Mesothelial cell of epicardium (in vitro differentiated cells): ENCODE results near the gene PALM2AKAP2. TPM values are rescaled to one million over a fixed set of nuclear protein-coding genes. Genes with fewer than 3 reads are reported as not detected.

ENCODE experiments used
- DNase-seq, 2 experiments: peaks; one replicate each; pipeline ENCODE4 v3.0.0; 2021; ENCODE audit warnings: low spot score in 2 of 2; ENCODE audit not compliant: unreplicated experiment in 2 of 2
- H3K27ac Mint-ChIP-seq: 2 replicates; pipeline ENCODE4 v1.8.0; 2021; ENCODE audit warnings: mixed read lengths
- H3K27me3 Mint-ChIP-seq: 2 replicates; pipeline ENCODE4 v1.8.0; 2021; ENCODE audit warnings: low read depth, mixed read lengths
- H3K36me3 Mint-ChIP-seq: 2 replicates; pipeline ENCODE4 v1.8.0; 2021; ENCODE audit warnings: mixed read lengths
- H3K4me1 Mint-ChIP-seq: 2 replicates; pipeline ENCODE4 v1.8.0; 2021; ENCODE audit warnings: mixed read lengths
- H3K4me3 Mint-ChIP-seq: 2 replicates; pipeline ENCODE4 v1.8.0; 2021; ENCODE audit warnings: mild to moderate bottlenecking, moderate library complexity, mixed read lengths
- H3K9me3 Mint-ChIP-seq: 2 replicates; pipeline ENCODE4 v1.8.0; 2021; ENCODE audit warnings: mixed read lengths
- total RNA-seq: library from RNA; stranded (reverse); gene quantifications from 3 replicates; pipeline ENCODE4 v1.2.1, GENCODE V29; 2021
- TF ChIP-seq, protein P1 (sequence below): fragments of 200-600 bp; sonication (generic); IDR thresholded peaks from one replicate; pipeline ENCODE4 v1.5.0; 2021; ENCODE audit warnings: antibody characterized with exemption; ENCODE audit not compliant: unreplicated experiment

Gene PALM2AKAP2
- total RNA-seq, 1 donor from 2014 or later, result 43.6 TPM

GRCh38 chr9:109737295-109737694 is 42.7 kb upstream of the PALM2AKAP2 start:
- peaks cover 8% of the 10 kb centered on the region for H3K4me1 Mint-ChIP-seq
- no peaks in the 10 kb centered on the region for H3K36me3 Mint-ChIP-seq
- no peak for DNase-seq
- TF ChIP-seq, protein P1, sequence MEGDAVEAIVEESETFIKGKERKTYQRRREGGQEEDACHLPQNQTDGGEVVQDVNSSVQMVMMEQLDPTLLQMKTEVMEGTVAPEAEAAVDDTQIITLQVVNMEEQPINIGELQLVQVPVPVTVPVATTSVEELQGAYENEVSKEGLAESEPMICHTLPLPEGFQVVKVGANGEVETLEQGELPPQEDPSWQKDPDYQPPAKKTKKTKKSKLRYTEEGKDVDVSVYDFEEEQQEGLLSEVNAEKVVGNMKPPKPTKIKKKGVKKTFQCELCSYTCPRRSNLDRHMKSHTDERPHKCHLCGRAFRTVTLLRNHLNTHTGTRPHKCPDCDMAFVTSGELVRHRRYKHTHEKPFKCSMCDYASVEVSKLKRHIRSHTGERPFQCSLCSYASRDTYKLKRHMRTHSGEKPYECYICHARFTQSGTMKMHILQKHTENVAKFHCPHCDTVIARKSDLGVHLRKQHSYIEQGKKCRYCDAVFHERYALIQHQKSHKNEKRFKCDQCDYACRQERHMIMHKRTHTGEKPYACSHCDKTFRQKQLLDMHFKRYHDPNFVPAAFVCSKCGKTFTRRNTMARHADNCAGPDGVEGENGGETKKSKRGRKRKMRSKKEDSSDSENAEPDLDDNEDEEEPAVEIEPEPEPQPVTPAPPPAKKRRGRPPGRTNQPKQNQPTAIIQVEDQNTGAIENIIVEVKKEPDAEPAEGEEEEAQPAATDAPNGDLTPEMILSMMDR, result no peak
- H3K9me3 Mint-ChIP-seq, result peaks cover 6% of the 10 kb centered on the region
- H3K4me3 Mint-ChIP-seq, result no peak overlapping the region
- no peak overlapping the region for H3K27ac Mint-ChIP-seq
- H3K27me3 Mint-ChIP-seq, result no peaks in the 10 kb centered on the region

DNA sequence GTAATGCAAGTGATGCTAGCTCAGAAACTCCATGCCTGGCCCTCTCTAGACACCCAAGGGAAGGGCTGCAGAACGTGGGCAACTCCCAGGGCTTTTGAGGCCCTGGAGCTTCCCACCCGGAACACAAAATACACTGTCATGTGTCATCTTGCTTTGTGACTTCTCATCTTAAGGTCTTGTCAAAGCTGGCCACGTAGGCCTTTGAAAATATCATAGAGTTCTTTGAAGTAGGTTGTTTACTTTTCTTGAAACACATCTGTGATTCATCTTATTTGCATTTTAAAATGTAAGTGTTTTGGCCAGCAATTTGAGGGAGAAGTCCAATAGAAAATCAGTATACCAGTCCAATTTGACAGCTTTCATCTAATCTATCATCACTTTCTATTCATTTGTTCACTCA is 40.2 kb upstream of the PALM2AKAP2 start:
- no peak for DNase-seq
- Mint-ChIP-seq H3K27ac (no peak overlapping the region), H3K9me3 (no peaks in the 10 kb centered on the region), H3K27me3 (no peaks in the 10 kb centered on the region), H3K4me3 (no peak overlapping the region), H3K36me3 (no peaks in the 10 kb centered on the region), H3K4me1 (peaks cover 24% of the 10 kb centered on the region)
- TF ChIP-seq, protein P1, result no peak

- Mint-ChIP-seq H3K36me3 (no peaks in the 10 kb centered on the region), H3K4me3 (no peak overlapping the region), H3K27ac (peak overlapping the region; percentile 87), H3K9me3 (no peaks in the 10 kb centered on the region), H3K4me1 (peaks cover 34% of the 10 kb centered on the region), H3K27me3 (no peaks in the 10 kb centered on the region)
- DNase-seq, result no peak
- TF ChIP-seq, protein P1, result no peak
Measured at GRCh38 chr9:109742776-109743348, 37.1 kb upstream of the PALM2AKAP2 start.

- peak overlapping the region; percentile 10 for H3K27ac Mint-ChIP-seq
- DNase-seq, result no peak
Measured at GRCh38 chr9:109743696-109744095, 36.3 kb upstream of the PALM2AKAP2 start.

GRCh38 chr9:109745335-109746283 is 34.4 kb upstream of the PALM2AKAP2 start:
- Mint-ChIP-seq H3K9me3 (no peaks in the 10 kb centered on the region), H3K36me3 (no peaks in the 10 kb centered on the region), H3K27ac (no peak overlapping the region), H3K4me1 (peaks cover 34% of the 10 kb centered on the region), H3K27me3 (no peaks in the 10 kb centered on the region), H3K4me3 (no peak overlapping the region)
- TF ChIP-seq, protein P1, result no peak
- DNase-seq, result no peak

More at GRCh38 chr9:109743696-109744095, 36.3 kb upstream of the PALM2AKAP2 start:
- H3K36me3 Mint-ChIP-seq, result no peaks in the 10 kb centered on the region
- no peaks in the 10 kb centered on the region for H3K9me3 Mint-ChIP-seq
- TF ChIP-seq, protein P1, result no peak
- no peaks in the 10 kb centered on the region for H3K27me3 Mint-ChIP-seq
- H3K4me3 Mint-ChIP-seq, result no peak overlapping the region
- H3K4me1 Mint-ChIP-seq, result peaks cover 34% of the 10 kb centered on the region
